IMR-90 (cell line): ENCODE results near the gene THOC2. TPM values are rescaled to one million over a fixed set of nuclear protein-coding genes. Genes with fewer than 3 reads are reported as not detected.

Experiments used
- ATAC-seq: fragments of 200-7000 bp; cut with Tn5 transposase; 2 replicates; pipeline ENCODE4 v1.9.1; 2020; ENCODE audit warnings: low read depth, mild to moderate bottlenecking, moderate library complexity
- BruUV-seq: library from RNA; stranded (reverse); fragments of 400-500 nt; replicated peaks from 2 replicates; lab custom pipeline; 2021; lab: Mats Ljungman, UMichigan
- CTCF ChIA-PET: fragments of 300-600 bp; formaldehyde crosslinking; extraction: SDS; loops from one replicate; lab custom pipeline; 2021; ENCODE audit warnings: antibody characterized with exemption; lab: Yijun Ruan, JAX
- POLR2A ChIA-PET: fragments of 300-600 bp; sonication (Branson Sonifier 250); formaldehyde crosslinking; loops from one replicate; lab custom pipeline; 2022; ENCODE audit warnings: antibody characterized with exemption; ENCODE audit not compliant: unreplicated experiment; lab: Charles Lee
- DNase-seq: peaks from one replicate; pipeline ENCODE4 v3.0.0; 2013
- H2AFZ ChIP-seq: replicated peaks from 2 replicates; pipeline ENCODE3; 2013; ENCODE audit warnings: low read length, mild to moderate bottlenecking; ENCODE audit not compliant: poor library complexity
- H2AK5ac ChIP-seq: 2 replicates; pipeline ENCODE4 v1.6.1; 2013; ENCODE audit warnings: low read depth, low read length, inconsistent platforms
- H2AK9ac ChIP-seq: replicated peaks from 2 replicates; pipeline ENCODE3; 2013; ENCODE audit warnings: mild to moderate bottlenecking, low read depth, low read length, moderate library complexity; ENCODE audit not compliant: poor library complexity
- H2BK120ac ChIP-seq: 2 replicates; pipeline ENCODE4 v1.6.1; 2013; ENCODE audit warnings: low read depth, low read length, inconsistent platforms
- H2BK15ac ChIP-seq: 3 replicates; pipeline ENCODE4 v1.6.1; 2013; ENCODE audit warnings: low read depth, low read length, inconsistent platforms
- H2BK20ac ChIP-seq: 2 replicates; pipeline ENCODE4 v1.6.1; 2013; ENCODE audit warnings: low read depth, mild to moderate bottlenecking, inconsistent platforms, low read length, moderate library complexity
- H2BK5ac ChIP-seq: 2 replicates; pipeline ENCODE4 v1.6.1; 2013; ENCODE audit warnings: mild to moderate bottlenecking, low read depth, low read length, inconsistent platforms; ENCODE audit not compliant: poor library complexity, severe bottlenecking
- H3K14ac ChIP-seq: replicated peaks from 2 replicates; pipeline ENCODE4 v1.6.1; 2013; ENCODE audit warnings: low read depth, low read length, inconsistent platforms
- H3K18ac ChIP-seq: 2 replicates; pipeline ENCODE4 v1.6.1; 2013; ENCODE audit warnings: low read depth, low read length, control low read depth
- H3K23ac ChIP-seq: 2 replicates; pipeline ENCODE4 v1.6.1; 2013; ENCODE audit warnings: low read depth, low read length, inconsistent platforms
- H3K27ac ChIP-seq: 2 replicates; pipeline ENCODE4 v1.5.1; 2013; ENCODE audit warnings: mild to moderate bottlenecking, control low read depth, low read length; ENCODE audit not compliant: insufficient read depth
- H3K27me3 ChIP-seq: 2 replicates; pipeline ENCODE4 v1.6.1; 2013; ENCODE audit warnings: low read length; ENCODE audit not compliant: control insufficient read depth, insufficient read depth
- H3K36me3 ChIP-seq: 2 replicates; pipeline ENCODE4 v1.6.1; 2013; ENCODE audit warnings: low read length, mixed read lengths; ENCODE audit not compliant: control insufficient read depth, insufficient read depth
- H3K4ac ChIP-seq: 2 replicates; pipeline ENCODE4 v1.6.1; 2013; ENCODE audit warnings: low read depth, low read length, inconsistent platforms
- H3K4me1 ChIP-seq: 2 replicates; pipeline ENCODE4 v1.6.1; 2013; ENCODE audit warnings: low read length, mixed read lengths; ENCODE audit not compliant: control insufficient read depth, insufficient read depth
- H3K4me2 ChIP-seq: 2 replicates; pipeline ENCODE4 v1.6.1; 2013; ENCODE audit warnings: low read depth, mild to moderate bottlenecking, control low read depth, low read length, moderate library complexity
- H3K4me3 ChIP-seq: 2 replicates; pipeline ENCODE4 v1.5.1; 2013; ENCODE audit warnings: low read depth, mild to moderate bottlenecking, control low read depth, low read length, moderate library complexity; ENCODE audit not compliant: insufficient read depth
- H3K56ac ChIP-seq: 2 replicates; pipeline ENCODE4 v1.6.1; 2013; ENCODE audit warnings: low read length, inconsistent platforms; ENCODE audit not compliant: insufficient read depth; ENCODE audit errors: extremely low read depth
- H3K79me1 ChIP-seq, 2 experiments: 2 replicates each; pipeline ENCODE4 v1.6.1; 2013; ENCODE audit warnings: low read length in 2 of 2, inconsistent platforms in 1 of 2, low read depth in 1 of 2
- H3K9ac ChIP-seq: 2 replicates; pipeline ENCODE4 v1.6.1; 2013; ENCODE audit warnings: low read depth, low read length, control low read depth
- H3K9me1 ChIP-seq: 2 replicates; pipeline ENCODE4 v1.6.1; 2013; ENCODE audit warnings: low read length, inconsistent platforms; ENCODE audit not compliant: insufficient read depth
- H3K9me3 ChIP-seq: 2 replicates; pipeline ENCODE4 v1.6.1; 2013; ENCODE audit warnings: low read length; ENCODE audit not compliant: control insufficient read depth, insufficient read depth
- H4K20me1 ChIP-seq: 2 replicates; pipeline ENCODE4 v1.6.1; 2013; ENCODE audit warnings: low read length, inconsistent platforms; ENCODE audit not compliant: insufficient read depth
- H4K5ac ChIP-seq: 2 replicates; pipeline ENCODE4 v1.6.1; 2013; ENCODE audit warnings: mild to moderate bottlenecking, low read depth, low read length, control low read depth
- H4K8ac ChIP-seq, 2 experiments: 2 replicates each; pipeline ENCODE4 v1.6.1; 2013; ENCODE audit warnings: low read depth in 2 of 2, low read length in 2 of 2, control low read depth in 1 of 2, inconsistent platforms in 1 of 2
- H4K91ac ChIP-seq: 2 replicates; pipeline ENCODE4 v1.6.1; 2013; ENCODE audit warnings: low read depth, low read length, inconsistent platforms; ENCODE audit not compliant: insufficient read depth
- BHLHE40 ChIP-seq: fragments of 150-350 bp; IDR thresholded peaks from 2 replicates; pipeline ENCODE4 v1.6.1; 2016; ENCODE audit warnings: mild to moderate bottlenecking, low read depth, low read length
- CEBPB ChIP-seq: IDR thresholded peaks from 2 replicates; pipeline ENCODE4 v1.6.1; 2012; ENCODE audit warnings: low read depth, low read length, improper control_type of control experiment
- CHD1 ChIP-seq: IDR thresholded peaks from 2 replicates; pipeline ENCODE4 v1.6.1; 2012; ENCODE audit warnings: low read depth, low read length, improper control_type of control experiment
- CTCF ChIP-seq: conservative IDR thresholded peaks from 2 replicates; pipeline ENCODE4 v1.5.1; 2012; ENCODE audit warnings: mild to moderate bottlenecking, low read depth, low read length, improper control_type of control experiment
- FOS ChIP-seq: fragments of 150-350 bp; IDR thresholded peaks from 2 replicates; pipeline ENCODE4 v1.6.1; 2016; ENCODE audit warnings: low read depth, low read length
- MAFK ChIP-seq: IDR thresholded peaks from 2 replicates; pipeline ENCODE4 v1.6.1; 2012; ENCODE audit warnings: low read depth, low read length, improper control_type of control experiment
- MAZ ChIP-seq: IDR thresholded peaks from 2 replicates; pipeline ENCODE4 v1.6.1; 2012; ENCODE audit warnings: low read depth, mild to moderate bottlenecking, low read length, improper control_type of control experiment, moderate library complexity, borderline replicate concordance
- MXI1 ChIP-seq: IDR thresholded peaks from 2 replicates; pipeline ENCODE4 v1.6.1; 2012; ENCODE audit warnings: low read depth, mild to moderate bottlenecking, low read length, moderate library complexity, borderline replicate concordance
- NFE2L2 ChIP-seq: fragments of 150-350 bp; IDR thresholded peaks from 2 replicates; pipeline ENCODE4 v1.6.1; 2016; ENCODE audit warnings: low read depth, mild to moderate bottlenecking, low read length
- POLR2A ChIP-seq: IDR thresholded peaks from 2 replicates; pipeline ENCODE4 v1.6.1; 2012; ENCODE audit warnings: mild to moderate bottlenecking, low read depth, low read length
- RAD21 ChIP-seq: IDR thresholded peaks from 2 replicates; pipeline ENCODE4 v1.6.1; 2012; ENCODE audit warnings: low read length, improper control_type of control experiment
- RCOR1 ChIP-seq: IDR thresholded peaks from 2 replicates; pipeline ENCODE4 v1.6.1; 2012; ENCODE audit warnings: mild to moderate bottlenecking, low read length, improper control_type of control experiment; ENCODE audit not compliant: insufficient replicate concordance
- RFX5 ChIP-seq: IDR thresholded peaks from 2 replicates; pipeline ENCODE4 v1.8.0; 2012; ENCODE audit warnings: low read depth, mild to moderate bottlenecking, low read length, moderate library complexity
- SMC3 ChIP-seq: fragments of 150-350 bp; IDR thresholded peaks from 2 replicates; pipeline ENCODE4 v1.6.1; 2016; ENCODE audit warnings: low read depth, mild to moderate bottlenecking, antibody characterized with exemption, low read length, moderate library complexity
- USF2 ChIP-seq: fragments of 150-350 bp; IDR thresholded peaks from 2 replicates; pipeline ENCODE4 v1.6.1; 2017; ENCODE audit warnings: mild to moderate bottlenecking, antibody characterized with exemption, low read length, low read depth
- WGBS, 2 experiments: methylation state at CpG; one replicate each; pipeline versions ENCODE4 v1.1.5 to v1.1.7; 2013; ENCODE audit warnings: missing lambda C conversion rate in 2 of 2; ENCODE audit not compliant: insufficient read length in 1 of 2; ENCODE audit errors: extremely low coverage in 2 of 2; 5-methylcytosine and 5-hydroxymethylcytosine counted together
- dilution Hi-C: fragments of 300-500 bp; cut with HindIII; formaldehyde crosslinking; loops from one replicate; pipeline ENCODE4 v1.14.3; 2018; ENCODE audit warnings: low sequenced_read_pairs; ENCODE audit not compliant: unreplicated experiment
- in situ Hi-C: fragments of 300-500 bp; cut with MboI; formaldehyde crosslinking; loops from 3 replicates; pipeline ENCODE4 v1.14.3; 2019; ENCODE audit warnings: low sequenced_read_pairs, inconsistent platforms, mixed read lengths
- intact Hi-C: fragments of 100-400 bp; cut with micrococcal nuclease; formaldehyde crosslinking; loops from 2 replicates; pipeline ENCODE4 v1.10.0; 2022
- polyA plus RNA-seq, 3 experiments: library from polyadenylated mRNA; depleted of rRNA; stranded (reverse); fragments of >200 nt; gene quantifications; 2 replicates each; pipeline ENCODE4 v1.2.3, GENCODE V29; 2012; ENCODE audit warnings: low replicate concordance in 1 of 3
- total RNA-seq: library from RNA; depleted of rRNA; stranded (reverse); fragments of >200 nt; gene quantifications from 2 replicates; pipeline ENCODE4 v1.2.3, GENCODE V29; 2012
- TF ChIP-seq, protein P1 (sequence below): fragments of 150-350 bp; IDR thresholded peaks from 2 replicates; pipeline ENCODE4 v1.6.1; 2016; ENCODE audit warnings: low read depth, mild to moderate bottlenecking, low read length, moderate library complexity, borderline replicate concordance

The THOC2 gene
- total and polyA plus RNA-seq, 2 of the 4 experiments (the other 2 are of a cell fraction), result 42.9 to 58.8 TPM

DNA sequence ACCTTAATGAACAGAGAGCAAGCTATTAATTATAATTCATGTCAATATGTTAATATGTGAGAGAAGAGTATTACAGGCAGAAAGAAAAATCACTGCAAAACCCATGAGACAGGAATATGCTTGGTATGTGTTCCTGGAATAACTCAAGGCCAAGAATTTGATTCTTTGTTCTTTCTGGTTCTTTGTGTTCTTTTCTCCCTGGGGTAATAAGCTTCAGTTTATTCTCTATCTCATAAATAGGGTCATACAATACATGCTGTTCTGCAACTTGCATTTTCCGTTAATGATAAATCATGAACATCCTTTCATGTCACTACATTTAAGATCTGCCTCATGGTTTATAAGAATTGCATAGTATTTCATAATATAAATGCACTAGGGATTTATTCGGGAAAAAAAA, 16.8 kb upstream of the THOC2 start:
- CTCF ChIA-PET, result no interaction called here
- H2BK120ac ChIP-seq, result no peak overlapping the region
- H3K9ac ChIP-seq, result no peak overlapping the region
- H3K9me1 ChIP-seq, result no peaks in the 10 kb centered on the region
- H3K4me2 ChIP-seq, result no peak overlapping the region
- H2AFZ ChIP-seq, result no peak overlapping the region
- intact Hi-C loops, result loop anchor here (2.0 kb wide), 1 partner anchor 75 kb away; no protein-coding TSS in a partner anchor
- TF ChIP-seq BHLHE40 (no peak), POLR2A (no peak), RAD21 (no peak), CTCF (no peak), RCOR1 (no peak), NFE2L2 (no peak), FOS (no peak), USF2 (no peak), RFX5 (no peak), CEBPB (no peak), SMC3 (no peak), MAFK (no peak), MAZ (no peak), MXI1 (no peak), CHD1 (no peak)
- TF ChIP-seq, protein P1, sequence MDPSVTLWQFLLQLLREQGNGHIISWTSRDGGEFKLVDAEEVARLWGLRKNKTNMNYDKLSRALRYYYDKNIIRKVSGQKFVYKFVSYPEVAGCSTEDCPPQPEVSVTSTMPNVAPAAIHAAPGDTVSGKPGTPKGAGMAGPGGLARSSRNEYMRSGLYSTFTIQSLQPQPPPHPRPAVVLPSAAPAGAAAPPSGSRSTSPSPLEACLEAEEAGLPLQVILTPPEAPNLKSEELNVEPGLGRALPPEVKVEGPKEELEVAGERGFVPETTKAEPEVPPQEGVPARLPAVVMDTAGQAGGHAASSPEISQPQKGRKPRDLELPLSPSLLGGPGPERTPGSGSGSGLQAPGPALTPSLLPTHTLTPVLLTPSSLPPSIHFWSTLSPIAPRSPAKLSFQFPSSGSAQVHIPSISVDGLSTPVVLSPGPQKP, result no peak
- H3K4ac ChIP-seq, result no peak overlapping the region
- BruUV-seq, result no TSS peak
- H2AK9ac ChIP-seq, result no peak overlapping the region
- WGBS, 2 experiments, result no CpG with 5 or more reads among the region's 2 CpGs
- no peak overlapping the region for H3K4me3 ChIP-seq
- no peak overlapping the region for H4K8ac ChIP-seq
- no peak for DNase-seq
- H2BK15ac ChIP-seq, result no peak overlapping the region
- H3K36me3 ChIP-seq, result no peaks in the 10 kb centered on the region
- in situ Hi-C loops, result no loop called here
- no peak overlapping the region for H2BK20ac ChIP-seq
- no peak overlapping the region for H4K5ac ChIP-seq
- H3K79me1 ChIP-seq, result no peaks in the 10 kb centered on the region
- no peak overlapping the region for H2AK5ac ChIP-seq
- no peaks in the 10 kb centered on the region for H3K4me1 ChIP-seq
- no peak overlapping the region for H2BK5ac ChIP-seq
- no peak overlapping the region for H3K14ac ChIP-seq
- H3K23ac ChIP-seq, result no peak overlapping the region
- POLR2A ChIA-PET, result no interaction called here
- no peak overlapping the region for H3K56ac ChIP-seq
- ATAC-seq, result no peak
- no peak overlapping the region for H3K18ac ChIP-seq
- dilution Hi-C loops, result no loop called here
- H3K27ac ChIP-seq, result no peak overlapping the region
- H3K9me3 ChIP-seq, result no peaks in the 10 kb centered on the region
- no peak overlapping the region for H4K91ac ChIP-seq
- no peaks in the 10 kb centered on the region for H4K20me1 ChIP-seq
- no peaks in the 10 kb centered on the region for H3K27me3 ChIP-seq
